HL-60/S4 treated with retinoic acid at 250 ng/mL for 4 days and 3 days (cell line): Measurements from ENCODE around the gene ALB.

Experiments
- in situ Hi-C: fragments of 300-500 bp; cut with MboI; formaldehyde crosslinking; loops from 2 replicates; pipeline ENCODE4 v1.7.0; 2022; ENCODE audit warnings: low sequenced_read_pairs

Gene ALB

GRCh38 chr4:73408181-73408867 lies 4.2 kb downstream of the ALB start:
- in situ Hi-C loops: no loop called here

- in situ Hi-C loops: no loop called here
These were observed 5.2 kb downstream of the ALB start for GRCh38 chr4:73409012-73409862.

- in situ Hi-C loops: no loop called here
These were observed 6.0 kb downstream of the ALB start for GRCh38 chr4:73409978-73410548.

DNA sequence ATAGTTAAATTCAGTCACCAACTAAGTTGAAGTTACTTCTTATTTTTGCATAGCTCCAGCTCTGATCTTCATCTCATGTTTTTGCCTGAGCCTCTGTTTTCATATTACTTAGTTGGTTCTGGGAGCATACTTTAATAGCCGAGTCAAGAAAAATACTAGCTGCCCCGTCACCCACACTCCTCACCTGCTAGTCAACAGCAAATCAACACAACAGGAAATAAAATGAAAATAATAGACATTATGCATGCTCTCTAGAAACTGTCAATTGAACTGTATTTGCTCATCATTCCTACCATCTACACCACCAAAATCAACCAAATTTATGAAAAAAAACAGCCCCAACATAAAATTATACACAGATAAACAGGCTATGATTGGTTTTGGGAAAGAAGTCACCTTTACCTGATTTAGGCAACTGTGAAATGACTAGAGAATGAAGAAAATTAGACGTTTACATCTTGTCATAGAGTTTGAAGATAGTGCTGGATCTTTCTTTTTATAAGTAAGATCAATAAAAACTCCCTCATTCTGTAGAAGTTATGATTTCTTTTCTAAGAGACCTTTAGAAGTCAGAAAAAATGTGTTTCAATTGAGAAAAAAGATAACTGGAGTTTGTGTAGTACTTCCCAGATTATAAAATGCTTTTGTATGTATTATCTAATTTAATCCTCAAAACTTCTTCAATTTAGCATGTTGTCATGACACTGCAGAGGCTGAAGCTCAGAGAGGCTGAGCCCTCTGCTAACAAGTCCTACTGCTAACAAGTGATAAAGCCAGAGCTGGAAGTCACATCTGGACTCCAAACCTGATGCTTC lies 7.0 kb downstream of the ALB start:
- in situ Hi-C loops: no loop called here

- in situ Hi-C loops: no loop called here
These were observed 7.8 kb downstream of the ALB start for GRCh38 chr4:73411731-73412414.

- in situ Hi-C loops: no loop called here
These were observed 9.2 kb downstream of the ALB start for GRCh38 chr4:73413294-73413755.

DNA sequence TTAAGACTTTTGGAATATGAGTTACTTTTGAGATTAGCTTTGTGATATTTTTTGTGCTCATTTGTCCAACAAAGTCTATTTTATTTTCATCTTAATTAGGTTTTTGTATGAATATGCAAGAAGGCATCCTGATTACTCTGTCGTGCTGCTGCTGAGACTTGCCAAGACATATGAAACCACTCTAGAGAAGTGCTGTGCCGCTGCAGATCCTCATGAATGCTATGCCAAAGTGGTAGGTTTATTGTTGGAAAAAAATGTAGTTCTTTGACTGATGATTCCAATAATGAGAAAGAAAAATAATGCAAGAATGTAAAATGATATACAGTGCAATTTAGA lies 10.8 kb downstream of the ALB start:
- in situ Hi-C loops: no loop called here

DNA sequence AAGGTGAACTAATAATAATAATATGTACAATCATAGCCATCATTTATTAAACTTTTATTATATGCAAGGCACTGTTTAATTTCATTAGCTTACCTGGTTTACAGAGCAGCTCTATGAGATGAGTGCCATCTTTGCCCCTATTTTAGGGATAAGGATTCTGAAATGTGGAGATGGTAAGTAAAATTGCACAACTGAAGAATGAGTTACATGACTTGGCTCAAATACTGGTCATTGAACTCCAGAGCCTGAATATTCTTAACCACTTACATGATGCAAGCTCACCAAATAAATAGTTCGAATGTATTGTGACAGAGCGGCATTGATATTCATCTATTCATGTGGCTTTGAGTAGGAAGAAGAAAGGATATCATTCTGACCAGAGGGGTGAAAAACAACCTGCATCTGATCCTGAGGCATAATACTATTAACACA lies 11.7 kb downstream of the ALB start:
- in situ Hi-C loops: no loop called here

GRCh38 chr4:73416423-73417087 lies 12.5 kb downstream of the ALB start:
- in situ Hi-C loops: no loop called here

- in situ Hi-C loops: no loop called here
These were observed 13.3 kb downstream of the ALB start for GRCh38 chr4:73417342-73417741.

DNA sequence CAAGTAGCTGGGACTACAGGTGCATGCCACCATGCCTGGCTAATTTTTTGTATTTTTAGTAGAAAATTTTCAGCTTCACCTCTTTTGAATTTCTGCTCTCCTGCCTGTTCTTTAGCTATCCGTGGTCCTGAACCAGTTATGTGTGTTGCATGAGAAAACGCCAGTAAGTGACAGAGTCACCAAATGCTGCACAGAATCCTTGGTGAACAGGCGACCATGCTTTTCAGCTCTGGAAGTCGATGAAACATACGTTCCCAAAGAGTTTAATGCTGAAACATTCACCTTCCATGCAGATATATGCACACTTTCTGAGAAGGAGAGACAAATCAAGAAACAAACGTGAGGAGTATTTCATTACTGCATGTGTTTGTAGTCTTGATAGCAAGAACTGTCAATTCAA lies 13.9 kb downstream of the ALB start:
- in situ Hi-C loops: no loop called here

- in situ Hi-C loops: no loop called here
These were observed 14.6 kb downstream of the ALB start for GRCh38 chr4:73418677-73419076.

GRCh38 chr4:73419106-73420038 lies 15.3 kb downstream of the ALB start:
- in situ Hi-C loops: no loop called here

- in situ Hi-C loops: no loop called here
These were observed 16.5 kb downstream of the ALB start for GRCh38 chr4:73420615-73421014.

- in situ Hi-C loops: no loop called here
These were observed 17.8 kb downstream of the ALB start for GRCh38 chr4:73421708-73422457.

DNA sequence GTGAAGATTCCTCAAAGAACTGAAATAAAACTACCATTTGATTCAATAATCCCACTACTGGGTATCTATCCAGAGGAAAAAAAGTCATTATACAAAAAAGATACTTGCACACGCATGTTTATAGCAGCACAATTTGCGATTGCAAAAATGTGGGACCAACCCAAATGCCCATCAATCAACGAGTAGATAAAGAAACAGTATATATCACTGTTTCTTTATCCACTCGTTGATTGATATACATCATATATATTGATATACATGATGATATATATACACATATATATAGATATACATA lies 18.3 kb downstream of the ALB start:
- in situ Hi-C loops: no loop called here

DNA sequence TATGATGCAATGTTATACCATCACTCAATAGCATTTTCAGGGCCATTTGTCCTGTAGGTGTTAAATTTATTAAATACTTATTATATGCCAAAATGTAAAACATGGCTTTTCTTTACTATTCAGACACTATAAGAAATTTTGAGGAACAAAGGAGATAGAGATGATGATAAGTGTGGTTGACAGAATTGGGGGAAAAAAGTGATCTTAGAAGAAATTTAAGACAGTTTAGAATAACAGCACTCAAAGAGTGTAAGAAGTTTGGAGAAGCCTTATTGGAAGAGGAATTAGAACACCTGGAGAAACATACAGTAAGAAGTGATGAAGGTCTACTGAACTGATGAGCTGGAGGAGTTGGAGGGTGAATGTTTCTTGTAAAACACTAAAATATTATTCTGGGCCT lies 19.1 kb downstream of the ALB start:
- in situ Hi-C loops: no loop called here

GRCh38 chr4:73426666-73427065 lies 22.6 kb downstream of the ALB start:
- in situ Hi-C loops: no loop called here
